ENCODE data around the gene ADAM11.

ADAM11 gene

GRCh38 chr17:44775838-44776621, 17.2 kb downstream of the ADAM11 start:
- Histone ChIP-seq H3K23ac (ENCODE audit: low read length) (no peak overlapping the region), H4K8ac (ENCODE audit: low read depth, low read length) (no peak overlapping the region), H3K27ac (ENCODE audit: low read depth, low read length) (no peak overlapping the region), H2AK5ac (ENCODE audit: low read length) (no peak overlapping the region), H3K27me3 (ENCODE audit: insufficient read depth, low read length, poor library complexity) (no peaks in the 10 kb centered on the region), H3K18ac (ENCODE audit: low read length) (no peak overlapping the region), H3K79me2 (ENCODE audit: control insufficient read depth, insufficient read depth, low read length) (no peaks in the 10 kb centered on the region), H2BK15ac (replicated peaks; ENCODE audit: low read depth) (no peak overlapping the region), H3K56ac (ENCODE audit: low read length) (peak overlapping the region; percentile 90), H3K36me3 (ENCODE audit: control insufficient read depth, insufficient read depth, low read length) (no peaks in the 10 kb centered on the region), H4K5ac (ENCODE audit: low read length) (no peak overlapping the region), H2BK120ac (ENCODE audit: low read depth, low read length) (no peak overlapping the region), H3K4me2 (ENCODE audit: low read length) (peak overlapping the region; percentile 47), H3K79me1 (ENCODE audit: low read length) (no peaks in the 10 kb centered on the region), H3K4me1 (ENCODE audit: control insufficient read depth, low read depth, low read length) (no peaks in the 10 kb centered on the region), H3K4ac (ENCODE audit: low read depth, low read length) (no peak overlapping the region), H3K4me3 (ENCODE audit: low read length) (peak overlapping the region; percentile 23), H3K9ac (ENCODE audit: low read length) (peak overlapping the region; percentile 68), H2BK5ac (ENCODE audit: low read length) (no peak overlapping the region)
- DNase-seq, result no peak
- WGBS (ENCODE audit: extremely low coverage, insufficient coverage, low lambda C conversion rate), result no CpG with 5 or more reads among the region's 43 CpGs

- H3K4me3 ChIP-seq (ENCODE audit: low read length), result no peak overlapping the region
- H2BK120ac ChIP-seq (ENCODE audit: low read depth, low read length), result no peak overlapping the region
- H3K27ac ChIP-seq (ENCODE audit: low read depth, low read length), result no peak overlapping the region
- H3K4me1 ChIP-seq (ENCODE audit: control insufficient read depth, low read depth, low read length), result peaks cover 3% of the 10 kb centered on the region
- H2BK5ac ChIP-seq (ENCODE audit: low read length), result no peak overlapping the region
- H2BK15ac ChIP-seq (replicated peaks; ENCODE audit: low read depth), result no peak overlapping the region
- WGBS (ENCODE audit: extremely low coverage, insufficient coverage, low lambda C conversion rate), result no CpG with 5 or more reads among the region's 19 CpGs
- no peaks in the 10 kb centered on the region for H3K79me2 ChIP-seq (ENCODE audit: control insufficient read depth, insufficient read depth, low read length)
- no peak overlapping the region for H3K9ac ChIP-seq (ENCODE audit: low read length)
- H3K56ac ChIP-seq (ENCODE audit: low read length), result no peak overlapping the region
- H3K27me3 ChIP-seq (ENCODE audit: insufficient read depth, low read length, poor library complexity), result no peaks in the 10 kb centered on the region
- no peak for DNase-seq
- no peaks in the 10 kb centered on the region for H3K79me1 ChIP-seq (ENCODE audit: low read length)
- no peak overlapping the region for H3K4me2 ChIP-seq (ENCODE audit: low read length)
- H2AK5ac ChIP-seq (ENCODE audit: low read length), result no peak overlapping the region
- H4K5ac ChIP-seq (ENCODE audit: low read length), result no peak overlapping the region
- no peak overlapping the region for H3K23ac ChIP-seq (ENCODE audit: low read length)
- no peak overlapping the region for H4K8ac ChIP-seq (ENCODE audit: low read depth, low read length)
- no peak overlapping the region for H3K4ac ChIP-seq (ENCODE audit: low read depth, low read length)
- no peak overlapping the region for H3K18ac ChIP-seq (ENCODE audit: low read length)
- H3K36me3 ChIP-seq (ENCODE audit: control insufficient read depth, insufficient read depth, low read length), result no peaks in the 10 kb centered on the region
Measured at GRCh38 chr17:44776628-44777393, 18.0 kb downstream of the ADAM11 start.

- DNase-seq, result no peak
- Histone ChIP-seq H3K23ac (ENCODE audit: low read length) (no peak overlapping the region), H2AK5ac (ENCODE audit: low read length) (no peak overlapping the region), H3K27ac (ENCODE audit: low read depth, low read length) (no peak overlapping the region), H3K27me3 (ENCODE audit: insufficient read depth, low read length, poor library complexity) (no peaks in the 10 kb centered on the region), H2BK15ac (replicated peaks; ENCODE audit: low read depth) (no peak overlapping the region), H3K4me1 (ENCODE audit: control insufficient read depth, low read depth, low read length) (peaks cover 5% of the 10 kb centered on the region), H3K56ac (ENCODE audit: low read length) (no peak overlapping the region), H3K4ac (ENCODE audit: low read depth, low read length) (no peak overlapping the region), H3K79me2 (ENCODE audit: control insufficient read depth, insufficient read depth, low read length) (no peaks in the 10 kb centered on the region), H3K79me1 (ENCODE audit: low read length) (no peaks in the 10 kb centered on the region), H4K5ac (ENCODE audit: low read length) (no peak overlapping the region), H4K8ac (ENCODE audit: low read depth, low read length) (no peak overlapping the region), H2BK120ac (ENCODE audit: low read depth, low read length) (no peak overlapping the region), H3K9ac (ENCODE audit: low read length) (no peak overlapping the region), H3K18ac (ENCODE audit: low read length) (no peak overlapping the region), H3K36me3 (ENCODE audit: control insufficient read depth, insufficient read depth, low read length) (no peaks in the 10 kb centered on the region), H2BK5ac (ENCODE audit: low read length) (no peak overlapping the region), H3K4me3 (ENCODE audit: low read length) (no peak overlapping the region), H3K4me2 (ENCODE audit: low read length) (no peak overlapping the region)
- no CpG with 5 or more reads among the region's 20 CpGs for WGBS (ENCODE audit: extremely low coverage, insufficient coverage, low lambda C conversion rate)
Measured at GRCh38 chr17:44777394-44778348, 18.9 kb downstream of the ADAM11 start.

GRCh38 chr17:44778656-44779210, 19.9 kb downstream of the ADAM11 start:
- Histone ChIP-seq H3K79me2 (ENCODE audit: control insufficient read depth, insufficient read depth, low read length) (no peaks in the 10 kb centered on the region), H2BK15ac (replicated peaks; ENCODE audit: low read depth) (no peak overlapping the region), H3K4me1 (ENCODE audit: control insufficient read depth, low read depth, low read length) (peaks cover 5% of the 10 kb centered on the region), H4K8ac (ENCODE audit: low read depth, low read length) (no peak overlapping the region), H4K5ac (ENCODE audit: low read length) (no peak overlapping the region), H3K4ac (ENCODE audit: low read depth, low read length) (no peak overlapping the region), H3K4me2 (ENCODE audit: low read length) (no peak overlapping the region), H3K18ac (ENCODE audit: low read length) (no peak overlapping the region), H2AK5ac (ENCODE audit: low read length) (no peak overlapping the region), H3K79me1 (ENCODE audit: low read length) (no peaks in the 10 kb centered on the region), H2BK5ac (ENCODE audit: low read length) (no peak overlapping the region), H3K36me3 (ENCODE audit: control insufficient read depth, insufficient read depth, low read length) (no peaks in the 10 kb centered on the region), H3K27me3 (ENCODE audit: insufficient read depth, low read length, poor library complexity) (no peaks in the 10 kb centered on the region), H3K9ac (ENCODE audit: low read length) (no peak overlapping the region), H3K4me3 (ENCODE audit: low read length) (no peak overlapping the region), H2BK120ac (ENCODE audit: low read depth, low read length) (no peak overlapping the region), H3K56ac (ENCODE audit: low read length) (no peak overlapping the region), H3K23ac (ENCODE audit: low read length) (no peak overlapping the region), H3K27ac (ENCODE audit: low read depth, low read length) (no peak overlapping the region)
- DNase-seq, result no peak
- no CpG with 5 or more reads among the region's 10 CpGs for WGBS (ENCODE audit: extremely low coverage, insufficient coverage, low lambda C conversion rate)

- no peak overlapping the region for H3K4ac ChIP-seq (ENCODE audit: low read depth, low read length)
- H3K23ac ChIP-seq (ENCODE audit: low read length), result no peak overlapping the region
- H3K9ac ChIP-seq (ENCODE audit: low read length), result peak overlapping the region; percentile 49
- no peak overlapping the region for H3K27ac ChIP-seq (ENCODE audit: low read depth, low read length)
- no peak overlapping the region for H4K5ac ChIP-seq (ENCODE audit: low read length)
- H3K4me1 ChIP-seq (ENCODE audit: control insufficient read depth, low read depth, low read length), result peaks cover 5% of the 10 kb centered on the region
- no peak overlapping the region for H2BK15ac ChIP-seq (replicated peaks; ENCODE audit: low read depth)
- no peaks in the 10 kb centered on the region for H3K79me1 ChIP-seq (ENCODE audit: low read length)
- H3K4me3 ChIP-seq (ENCODE audit: low read length), result no peak overlapping the region
- no peak overlapping the region for H4K8ac ChIP-seq (ENCODE audit: low read depth, low read length)
- H2AK5ac ChIP-seq (ENCODE audit: low read length), result no peak overlapping the region
- no CpG with 5 or more reads among the region's 36 CpGs for WGBS (ENCODE audit: extremely low coverage, insufficient coverage, low lambda C conversion rate)
- no peak overlapping the region for H3K18ac ChIP-seq (ENCODE audit: low read length)
- H3K4me2 ChIP-seq (ENCODE audit: low read length), result peak overlapping the region; percentile 49
- peak overlapping the region; percentile 84 for H3K56ac ChIP-seq (ENCODE audit: low read length)
- no peak overlapping the region for H2BK120ac ChIP-seq (ENCODE audit: low read depth, low read length)
- H2BK5ac ChIP-seq (ENCODE audit: low read length), result no peak overlapping the region
- no peaks in the 10 kb centered on the region for H3K36me3 ChIP-seq (ENCODE audit: control insufficient read depth, insufficient read depth, low read length)
- DNase-seq, result peak; percentile 83
- no peaks in the 10 kb centered on the region for H3K79me2 ChIP-seq (ENCODE audit: control insufficient read depth, insufficient read depth, low read length)
- no peaks in the 10 kb centered on the region for H3K27me3 ChIP-seq (ENCODE audit: insufficient read depth, low read length, poor library complexity)
Measured at GRCh38 chr17:44779211-44780025, 20.6 kb downstream of the ADAM11 start.

All from mesendoderm (in vitro differentiated cells).